Panc1 (cell line): ENCODE results near the gene CACNA1E. TPM values are rescaled to one million over a fixed set of nuclear protein-coding genes. Genes with fewer than 3 reads are reported as not detected.

Experiments used
- ATAC-seq: fragments of 200-7000 bp; cut with Tn5 transposase; 2 replicates; pipeline ENCODE4 v1.9.1; 2020; ENCODE audit warnings: mild to moderate bottlenecking, moderate library complexity
- BruUV-seq: library from RNA; stranded (reverse); fragments of 400-500 nt; replicated peaks from 2 replicates; lab custom pipeline; 2021; lab: Mats Ljungman, UMichigan
- CTCF ChIA-PET: fragments of 300-600 bp; sonication (Branson Sonifier 250); formaldehyde crosslinking; loops from one replicate; lab custom pipeline; 2022; ENCODE audit warnings: antibody characterized with exemption; lab: Charles Lee
- POLR2A ChIA-PET: fragments of 300-600 bp; sonication (Branson Sonifier 250); formaldehyde crosslinking; loops from one replicate; lab custom pipeline; 2022; ENCODE audit warnings: antibody characterized with exemption; lab: Charles Lee
- DNase-seq: peaks from one replicate; pipeline ENCODE4 v3.0.0-alpha.2; 2010; ENCODE audit warnings: low read depth, low spot score
- H3K27ac ChIP-seq: 2 replicates; pipeline ENCODE4 v1.5.1; 2011; ENCODE audit warnings: mild to moderate bottlenecking, low read length, inconsistent platforms
- H3K27me3 ChIP-seq: fragments of 200-500 bp; sonication (Bioruptor generic); 2 replicates; pipeline ENCODE4 v1.6.0; 2014; ENCODE audit warnings: low read length, inconsistent platforms; ENCODE audit not compliant: control insufficient read depth, insufficient read depth
- H3K36me3 ChIP-seq: fragments of 200-500 bp; sonication (Bioruptor generic); 2 replicates; pipeline ENCODE4 v1.5.1; 2014; ENCODE audit warnings: inconsistent platforms, mild to moderate bottlenecking, low read length, moderate library complexity; ENCODE audit not compliant: control insufficient read depth, insufficient read depth
- H3K4me1 ChIP-seq: 2 replicates; pipeline ENCODE4 v1.5.1; 2011; ENCODE audit warnings: inconsistent platforms, mild to moderate bottlenecking, low read length, moderate library complexity; ENCODE audit not compliant: control insufficient read depth, insufficient read depth
- H3K4me3 ChIP-seq, 2 experiments: 2 replicates each; pipeline ENCODE4 v1.5.1; 2011 to 2012; ENCODE audit warnings: low read depth in 2 of 2, low read length in 2 of 2, mild to moderate bottlenecking in 2 of 2, inconsistent platforms in 1 of 2, moderate library complexity in 1 of 2
- H3K9me3 ChIP-seq: fragments of 200-500 bp; sonication (Bioruptor generic); 2 replicates; pipeline ENCODE4 v1.5.1; 2014; ENCODE audit warnings: low read depth, mild to moderate bottlenecking, inconsistent platforms, low read length, moderate library complexity; ENCODE audit not compliant: control insufficient read depth, insufficient read depth
- CTCF ChIP-seq: fragments of 450-650 bp; IDR thresholded peaks from 2 replicates; pipeline ENCODE4 v1.5.1; 2017; ENCODE audit warnings: mild to moderate bottlenecking
- POLR2AphosphoS5 ChIP-seq: IDR thresholded peaks from 2 replicates; pipeline ENCODE4 v1.6.1; 2012; ENCODE audit warnings: mild to moderate bottlenecking, low read depth, low read length, moderate library complexity
- REST ChIP-seq, 2 experiments: IDR thresholded peaks; 2 replicates each; pipeline ENCODE4 v1.6.1; 2011 to 2012; ENCODE audit warnings: low read depth in 2 of 2, control low read depth in 1 of 2, low read length in 1 of 2, mild to moderate bottlenecking in 1 of 2, moderate library complexity in 1 of 2; ENCODE audit not compliant: insufficient read depth in 1 of 2
- SIN3A ChIP-seq: IDR thresholded peaks from 2 replicates; pipeline ENCODE4 v1.6.1; 2012; ENCODE audit warnings: low read depth, mild to moderate bottlenecking, low read length, moderate library complexity, borderline replicate concordance; ENCODE audit not compliant: insufficient read depth
- TCF7L2 ChIP-seq: IDR thresholded peaks from 2 replicates; pipeline ENCODE4 v1.6.1; 2011; ENCODE audit warnings: mild to moderate bottlenecking, low read depth, low read length, inconsistent platforms
- in situ Hi-C: cut with HindIII; loops from 2 replicates; pipeline ENCODE4 v1.10.0; 2016; ENCODE audit warnings: low sequenced_read_pairs, low pct_unique_long_range_greater_than_20kb
- intact Hi-C: fragments of 100-400 bp; cut with micrococcal nuclease; formaldehyde crosslinking; loops from one replicate; pipeline ENCODE4 v1.10.0; 2022; ENCODE audit not compliant: unreplicated experiment
- total RNA-seq: library from RNA; stranded (reverse); gene quantifications from one replicate; pipeline ENCODE4 v1.2.1, GENCODE V29; 2021; ENCODE audit not compliant: unreplicated experiment

Gene CACNA1E
- total RNA-seq, 1 experiment from 2014 or later, result not detected

GRCh38 chr1:181620183-181620582 is 136.9 kb downstream of the CACNA1E start:
- POLR2A ChIA-PET, result no interaction called here

GRCh38 chr1:181623850-181624249 is 140.5 kb downstream of the CACNA1E start:
- Histone ChIP-seq H3K27me3 (peaks cover 3% of the 10 kb centered on the region; the same call in 1 of the 2 replicates), H3K36me3 (no peaks in the 10 kb centered on the region), H3K4me1 (no peaks in the 10 kb centered on the region), H3K9me3 (no peaks in the 10 kb centered on the region), H3K4me3 (no peak overlapping the region), H3K27ac (no peak overlapping the region)
- POLR2A ChIA-PET, result no interaction called here
- intact Hi-C loops, result no loop called here
- DNase-seq, result no peak
- no TSS peak for BruUV-seq
- in situ Hi-C loops, result no loop called here
- ATAC-seq, result no peak
- no peak for TF ChIP-seq SIN3A
- TF ChIP-seq POLR2AphosphoS5, result no peak
- TF ChIP-seq CTCF, result no peak
- TF ChIP-seq TCF7L2, result no peak
- no peak for TF ChIP-seq REST (IDR thresholded peaks at IDR 0.05; ENCODE audit: insufficient read depth in 1 of 2, low read depth in 2 of 2, low read length in 1 of 2)
- CTCF ChIA-PET, result no interaction called here

More at GRCh38 chr1:181620183-181620582, 136.9 kb downstream of the CACNA1E start:
- Histone ChIP-seq H3K27ac (no peak overlapping the region), H3K4me1 (no peaks in the 10 kb centered on the region), H3K36me3 (no peaks in the 10 kb centered on the region), H3K4me3 (no peak overlapping the region), H3K9me3 (no peaks in the 10 kb centered on the region), H3K27me3 (no peaks in the 10 kb centered on the region; the same call in 1 of the 2 replicates)
- BruUV-seq, result no TSS peak
- ATAC-seq (no peak), DNase-seq (no peak)
- in situ Hi-C loops (no loop called here), intact Hi-C loops (no loop called here)
- CTCF ChIA-PET, result no interaction called here
- no peak for TF ChIP-seq REST (IDR thresholded peaks at IDR 0.05; ENCODE audit: insufficient read depth in 1 of 2, low read depth in 2 of 2, low read length in 1 of 2)
- TF ChIP-seq SIN3A, result no peak
- TF ChIP-seq POLR2AphosphoS5, result no peak
- no peak for TF ChIP-seq TCF7L2
- no peak for TF ChIP-seq CTCF
